ENCODE measurements around the gene WNT2B.

The WNT2B gene

GRCh38 chr1:112504001-112504660 lies 4.6 kb upstream of the WNT2B start:
- DNase-seq = no peak
- Histone ChIP-seq H3K27ac (ENCODE audit: insufficient read depth, low read length, poor library complexity, severe bottlenecking) (no peak overlapping the region), H3K27me3 (replicated peaks; ENCODE audit: control insufficient read depth, insufficient read depth, low read length, poor library complexity, severe bottlenecking) (peaks cover 26% of the 10 kb centered on the region), H3K36me3 (ENCODE audit: control insufficient read depth, insufficient read depth, low read length) (no peaks in the 10 kb centered on the region), H3K4me1 (ENCODE audit: control insufficient read depth, insufficient read depth, low read length, poor library complexity, severe bottlenecking) (peaks cover 22% of the 10 kb centered on the region), H3K9me3 (ENCODE audit: control insufficient read depth, low read length) (no peaks in the 10 kb centered on the region), H3K4me3 (ENCODE audit: insufficient read depth, low read depth, low read length, poor library complexity, severe bottlenecking) (no peak overlapping the region)

- peaks cover 22% of the 10 kb centered on the region for H3K4me1 ChIP-seq (ENCODE audit: control insufficient read depth, insufficient read depth, low read length, poor library complexity, severe bottlenecking)
- no peak for DNase-seq
- no peak overlapping the region for H3K27ac ChIP-seq (ENCODE audit: insufficient read depth, low read length, poor library complexity, severe bottlenecking)
- no peaks in the 10 kb centered on the region for H3K36me3 ChIP-seq (ENCODE audit: control insufficient read depth, insufficient read depth, low read length)
- peaks cover 21% of the 10 kb centered on the region for H3K27me3 ChIP-seq (replicated peaks; ENCODE audit: control insufficient read depth, insufficient read depth, low read length, poor library complexity, severe bottlenecking)
- no peak overlapping the region for H3K4me3 ChIP-seq (ENCODE audit: insufficient read depth, low read depth, low read length, poor library complexity, severe bottlenecking)
- no peaks in the 10 kb centered on the region for H3K9me3 ChIP-seq (ENCODE audit: control insufficient read depth, low read length)
These were observed 3.9 kb upstream of the WNT2B start for GRCh38 chr1:112504661-112505399.

GRCh38 chr1:112505400-112505785 lies 3.4 kb upstream of the WNT2B start:
- H3K4me3 ChIP-seq (ENCODE audit: insufficient read depth, low read depth, low read length, poor library complexity, severe bottlenecking) = no peak overlapping the region
- DNase-seq = no peak
- H3K36me3 ChIP-seq (ENCODE audit: control insufficient read depth, insufficient read depth, low read length) = no peaks in the 10 kb centered on the region
- H3K27me3 ChIP-seq (replicated peaks; ENCODE audit: control insufficient read depth, insufficient read depth, low read length, poor library complexity, severe bottlenecking) = peaks cover 18% of the 10 kb centered on the region
- H3K9me3 ChIP-seq (ENCODE audit: control insufficient read depth, low read length) = no peaks in the 10 kb centered on the region
- peaks cover 22% of the 10 kb centered on the region for H3K4me1 ChIP-seq (ENCODE audit: control insufficient read depth, insufficient read depth, low read length, poor library complexity, severe bottlenecking)
- H3K27ac ChIP-seq (ENCODE audit: insufficient read depth, low read length, poor library complexity, severe bottlenecking) = no peak overlapping the region

- Histone ChIP-seq H3K27ac (ENCODE audit: insufficient read depth, low read length, poor library complexity, severe bottlenecking) (no peak overlapping the region), H3K9me3 (ENCODE audit: control insufficient read depth, low read length) (no peaks in the 10 kb centered on the region), H3K36me3 (ENCODE audit: control insufficient read depth, insufficient read depth, low read length) (no peaks in the 10 kb centered on the region), H3K27me3 (replicated peaks; ENCODE audit: control insufficient read depth, insufficient read depth, low read length, poor library complexity, severe bottlenecking) (peaks cover 18% of the 10 kb centered on the region), H3K4me1 (ENCODE audit: control insufficient read depth, insufficient read depth, low read length, poor library complexity, severe bottlenecking) (peaks cover 22% of the 10 kb centered on the region), H3K4me3 (ENCODE audit: insufficient read depth, low read depth, low read length, poor library complexity, severe bottlenecking) (no peak overlapping the region)
- no peak for DNase-seq
These were observed 2.9 kb upstream of the WNT2B start for GRCh38 chr1:112505878-112506277.

- H3K4me1 ChIP-seq (ENCODE audit: control insufficient read depth, insufficient read depth, low read length, poor library complexity, severe bottlenecking) = peaks cover 22% of the 10 kb centered on the region
- H3K4me3 ChIP-seq (ENCODE audit: insufficient read depth, low read depth, low read length, poor library complexity, severe bottlenecking) = no peak overlapping the region
- peaks cover 14% of the 10 kb centered on the region for H3K27me3 ChIP-seq (replicated peaks; ENCODE audit: control insufficient read depth, insufficient read depth, low read length, poor library complexity, severe bottlenecking)
These were observed 2.5 kb upstream of the WNT2B start for GRCh38 chr1:112506306-112506705.

GRCh38 chr1:112506731-112507130 lies 2.0 kb upstream of the WNT2B start:
- peaks cover 9% of the 10 kb centered on the region for H3K27me3 ChIP-seq (replicated peaks; ENCODE audit: control insufficient read depth, insufficient read depth, low read length, poor library complexity, severe bottlenecking)
- no peak for DNase-seq
- H3K36me3 ChIP-seq (ENCODE audit: control insufficient read depth, insufficient read depth, low read length) = no peaks in the 10 kb centered on the region
- H3K9me3 ChIP-seq (ENCODE audit: control insufficient read depth, low read length) = no peaks in the 10 kb centered on the region
- H3K4me3 ChIP-seq (ENCODE audit: insufficient read depth, low read depth, low read length, poor library complexity, severe bottlenecking) = no peak overlapping the region
- H3K4me1 ChIP-seq (ENCODE audit: control insufficient read depth, insufficient read depth, low read length, poor library complexity, severe bottlenecking) = peaks cover 18% of the 10 kb centered on the region
- no peak overlapping the region for H3K27ac ChIP-seq (ENCODE audit: insufficient read depth, low read length, poor library complexity, severe bottlenecking)

More at GRCh38 chr1:112506306-112506705, 2.5 kb upstream of the WNT2B start:
- no peak for DNase-seq
- H3K9me3 ChIP-seq (ENCODE audit: control insufficient read depth, low read length) = no peaks in the 10 kb centered on the region
- no peak overlapping the region for H3K27ac ChIP-seq (ENCODE audit: insufficient read depth, low read length, poor library complexity, severe bottlenecking)
- H3K36me3 ChIP-seq (ENCODE audit: control insufficient read depth, insufficient read depth, low read length) = no peaks in the 10 kb centered on the region

- Histone ChIP-seq H3K27ac (ENCODE audit: insufficient read depth, low read length, poor library complexity, severe bottlenecking) (no peak overlapping the region), H3K27me3 (replicated peaks; ENCODE audit: control insufficient read depth, insufficient read depth, low read length, poor library complexity, severe bottlenecking) (peaks cover 3% of the 10 kb centered on the region), H3K9me3 (ENCODE audit: control insufficient read depth, low read length) (no peaks in the 10 kb centered on the region), H3K4me3 (ENCODE audit: insufficient read depth, low read depth, low read length, poor library complexity, severe bottlenecking) (no peak overlapping the region), H3K4me1 (ENCODE audit: control insufficient read depth, insufficient read depth, low read length, poor library complexity, severe bottlenecking) (peaks cover 12% of the 10 kb centered on the region), H3K36me3 (ENCODE audit: control insufficient read depth, insufficient read depth, low read length) (no peaks in the 10 kb centered on the region)
- DNase-seq = no peak
These were observed 1.4 kb upstream of the WNT2B start for GRCh38 chr1:112507336-112507735.

- H3K9me3 ChIP-seq (ENCODE audit: control insufficient read depth, low read length) = no peaks in the 10 kb centered on the region
- no peak overlapping the region for H3K27ac ChIP-seq (ENCODE audit: insufficient read depth, low read length, poor library complexity, severe bottlenecking)
- no peaks in the 10 kb centered on the region for H3K36me3 ChIP-seq (ENCODE audit: control insufficient read depth, insufficient read depth, low read length)
- no peaks in the 10 kb centered on the region for H3K27me3 ChIP-seq (replicated peaks; ENCODE audit: control insufficient read depth, insufficient read depth, low read length, poor library complexity, severe bottlenecking)
- no peak for DNase-seq
- H3K4me3 ChIP-seq (ENCODE audit: insufficient read depth, low read depth, low read length, poor library complexity, severe bottlenecking) = peak overlapping the region; percentile 59
- H3K4me1 ChIP-seq (ENCODE audit: control insufficient read depth, insufficient read depth, low read length, poor library complexity, severe bottlenecking) = peaks cover 12% of the 10 kb centered on the region
These were observed 866 bp upstream of the WNT2B start for GRCh38 chr1:112507921-112508277.

GRCh38 chr1:112509005-112509659 lies 367 bp downstream of the WNT2B start:
- no peak overlapping the region for H3K27ac ChIP-seq (ENCODE audit: insufficient read depth, low read length, poor library complexity, severe bottlenecking)
- no peaks in the 10 kb centered on the region for H3K27me3 ChIP-seq (replicated peaks; ENCODE audit: control insufficient read depth, insufficient read depth, low read length, poor library complexity, severe bottlenecking)

GRCh38 chr1:112509660-112510178 lies 954 bp downstream of the WNT2B start:
- H3K4me1 ChIP-seq (ENCODE audit: control insufficient read depth, insufficient read depth, low read length, poor library complexity, severe bottlenecking) = peaks cover 12% of the 10 kb centered on the region
- no peak for DNase-seq
- H3K4me3 ChIP-seq (ENCODE audit: insufficient read depth, low read depth, low read length, poor library complexity, severe bottlenecking) = peak overlapping the region; percentile 59
- H3K27ac ChIP-seq (ENCODE audit: insufficient read depth, low read length, poor library complexity, severe bottlenecking) = no peak overlapping the region
- no peaks in the 10 kb centered on the region for H3K9me3 ChIP-seq (ENCODE audit: control insufficient read depth, low read length)
- no peaks in the 10 kb centered on the region for H3K36me3 ChIP-seq (ENCODE audit: control insufficient read depth, insufficient read depth, low read length)
- no peaks in the 10 kb centered on the region for H3K27me3 ChIP-seq (replicated peaks; ENCODE audit: control insufficient read depth, insufficient read depth, low read length, poor library complexity, severe bottlenecking)

More at GRCh38 chr1:112509005-112509659, 367 bp downstream of the WNT2B start:
- no peaks in the 10 kb centered on the region for H3K36me3 ChIP-seq (ENCODE audit: control insufficient read depth, insufficient read depth, low read length)
- H3K4me1 ChIP-seq (ENCODE audit: control insufficient read depth, insufficient read depth, low read length, poor library complexity, severe bottlenecking) = peaks cover 12% of the 10 kb centered on the region
- no peaks in the 10 kb centered on the region for H3K9me3 ChIP-seq (ENCODE audit: control insufficient read depth, low read length)
- no peak for DNase-seq
- H3K4me3 ChIP-seq (ENCODE audit: insufficient read depth, low read depth, low read length, poor library complexity, severe bottlenecking) = peak overlapping the region; percentile 59

Measured in effector memory CD4-positive, alpha-beta T cell (primary cell).